Stimulated activated naive CD4-positive, alpha-beta T cell (primary cell): ENCODE measurements around the gene KLK1.

ENCODE experiments used
- DNase-seq, 6 experiments: peaks; one replicate each; lab custom pipeline; 2025; lab: John Stamatoyannopoulos, UW

Gene KLK1

DNA sequence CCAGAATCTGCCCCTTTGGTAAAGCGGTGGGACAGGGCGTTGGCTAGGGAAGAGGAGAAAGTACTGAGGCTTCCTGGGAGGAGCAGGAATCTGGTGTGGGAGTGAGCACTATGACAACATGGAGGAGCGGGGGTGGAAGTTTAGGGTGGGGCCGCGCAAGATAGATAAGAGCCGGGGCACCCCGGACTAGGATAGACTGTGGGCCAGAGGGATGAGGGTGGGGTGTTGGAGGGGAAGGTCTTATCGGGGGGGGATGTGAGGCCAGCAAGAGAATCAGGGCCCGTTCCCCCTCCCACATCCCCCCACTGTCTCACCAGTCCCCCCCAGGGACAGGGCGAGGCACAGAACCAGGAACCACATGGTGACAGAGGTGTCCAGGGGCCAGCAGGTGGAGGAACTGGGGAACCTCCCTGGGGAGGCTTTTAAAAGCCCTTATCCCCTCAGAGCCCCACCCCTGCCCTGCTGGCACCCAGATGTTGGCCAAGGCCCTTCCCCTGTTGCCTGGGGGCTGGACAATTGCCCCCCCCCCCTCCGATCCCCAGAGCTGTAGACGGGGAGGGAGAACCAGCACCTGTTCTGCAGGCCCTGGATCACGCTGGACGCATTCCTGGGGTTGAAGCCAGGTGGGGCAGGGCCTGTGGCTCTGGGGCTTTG lies at the start of gene KLK1:
Gene KLK1, minus strand, starts transcription at position 399 of the 654 bp plus-strand sequence. Its CDS starts 39 bp downstream, at position 360.
- DNase-seq, result no peak

DNA sequence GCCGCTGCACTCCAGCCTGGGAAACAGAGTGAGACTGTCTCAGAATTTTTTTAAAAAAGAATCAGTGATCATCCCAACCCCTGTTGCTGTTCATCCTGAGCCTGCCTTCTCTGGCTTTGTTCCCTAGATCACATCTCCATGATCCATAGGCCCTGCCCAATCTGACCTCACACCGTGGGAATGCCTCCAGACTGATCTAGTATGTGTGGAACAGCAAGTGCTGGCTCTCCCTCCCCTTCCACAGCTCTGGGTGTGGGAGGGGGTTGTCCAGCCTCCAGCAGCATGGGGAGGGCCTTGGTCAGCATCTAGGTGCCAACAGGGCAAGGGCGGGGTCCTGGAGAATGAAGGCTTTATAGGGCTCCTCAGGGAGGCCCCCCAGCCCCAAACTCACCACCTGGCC lies 49.5 kb upstream of the KLK1 start, which contains the start of gene KLK2:
Gene KLK2, plus strand, starts transcription at position 384 of the 400 bp plus-strand sequence. CDS start 35 bp downstream, outside the sequence.
- DNase-seq, result no peak

- DNase-seq, result no peak
Observed at GRCh38 chr19:50870417-50871089, 47.0 kb upstream of the KLK1 start.

DNA sequence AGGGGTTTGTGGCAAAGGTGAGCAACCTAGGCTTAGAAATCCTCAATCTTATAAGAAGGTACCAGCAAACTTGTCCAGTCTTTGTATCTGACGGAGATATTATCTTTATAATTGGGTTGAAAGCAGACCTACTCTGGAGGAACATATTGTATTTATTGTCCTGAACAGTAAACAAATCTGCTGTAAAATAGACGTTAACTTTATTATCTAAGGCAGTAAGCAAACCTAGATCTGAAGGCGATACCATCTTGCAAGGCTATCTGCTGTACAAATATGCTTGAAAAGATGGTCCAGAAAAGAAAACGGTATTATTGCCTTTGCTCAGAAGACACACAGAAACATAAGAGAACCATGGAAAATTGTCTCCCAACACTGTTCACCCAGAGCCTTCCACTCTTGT lies 45.9 kb upstream of the KLK1 start:
- DNase-seq, result no peak

DNA sequence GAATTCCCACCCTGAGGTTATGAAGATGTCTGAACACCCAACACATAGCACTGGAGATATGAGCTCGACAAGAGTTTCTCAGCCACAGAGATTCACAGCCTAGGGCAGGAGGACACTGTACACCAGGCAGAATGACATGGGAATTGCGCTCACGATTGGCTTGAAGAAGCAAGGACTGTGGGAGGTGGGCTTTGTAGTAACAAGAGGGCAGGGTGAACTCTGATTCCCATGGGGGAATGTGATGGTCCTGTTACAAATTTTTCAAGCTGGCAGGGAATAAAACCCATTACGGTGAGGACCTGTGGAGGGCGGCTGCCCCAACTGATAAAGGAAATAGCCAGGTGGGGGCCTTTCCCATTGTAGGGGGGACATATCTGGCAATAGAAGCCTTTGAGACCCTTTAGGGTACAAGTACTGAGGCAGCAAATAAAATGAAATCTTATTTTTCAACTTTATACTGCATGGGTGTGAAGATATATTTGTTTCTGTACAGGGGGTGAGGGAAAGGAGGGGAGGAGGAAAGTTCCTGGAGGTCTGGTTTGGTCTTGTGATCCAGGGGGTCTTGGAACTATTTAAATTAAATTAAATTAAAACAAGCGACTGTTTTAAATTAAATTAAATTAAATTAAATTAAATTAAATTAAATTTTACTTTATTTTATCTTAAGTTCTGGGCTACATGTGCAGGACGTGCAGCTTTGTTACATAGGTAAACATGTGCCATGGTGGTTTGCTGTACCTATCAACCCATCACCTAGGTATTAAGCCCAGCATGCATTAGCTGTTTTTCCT lies 38.1 kb upstream of the KLK1 start:
- DNase-seq, result no peak

- DNase-seq, result no peak
Observed at GRCh38 chr19:50861010-50861409, 37.4 kb upstream of the KLK1 start.

- DNase-seq, result no peak
Observed at GRCh38 chr19:50859849-50860248, 36.3 kb upstream of the KLK1 start.

- no peak for DNase-seq
Observed at GRCh38 chr19:50858886-50859285, 35.3 kb upstream of the KLK1 start.

GRCh38 chr19:50857366-50857765 lies 33.8 kb upstream of the KLK1 start:
- no peak for DNase-seq

DNA sequence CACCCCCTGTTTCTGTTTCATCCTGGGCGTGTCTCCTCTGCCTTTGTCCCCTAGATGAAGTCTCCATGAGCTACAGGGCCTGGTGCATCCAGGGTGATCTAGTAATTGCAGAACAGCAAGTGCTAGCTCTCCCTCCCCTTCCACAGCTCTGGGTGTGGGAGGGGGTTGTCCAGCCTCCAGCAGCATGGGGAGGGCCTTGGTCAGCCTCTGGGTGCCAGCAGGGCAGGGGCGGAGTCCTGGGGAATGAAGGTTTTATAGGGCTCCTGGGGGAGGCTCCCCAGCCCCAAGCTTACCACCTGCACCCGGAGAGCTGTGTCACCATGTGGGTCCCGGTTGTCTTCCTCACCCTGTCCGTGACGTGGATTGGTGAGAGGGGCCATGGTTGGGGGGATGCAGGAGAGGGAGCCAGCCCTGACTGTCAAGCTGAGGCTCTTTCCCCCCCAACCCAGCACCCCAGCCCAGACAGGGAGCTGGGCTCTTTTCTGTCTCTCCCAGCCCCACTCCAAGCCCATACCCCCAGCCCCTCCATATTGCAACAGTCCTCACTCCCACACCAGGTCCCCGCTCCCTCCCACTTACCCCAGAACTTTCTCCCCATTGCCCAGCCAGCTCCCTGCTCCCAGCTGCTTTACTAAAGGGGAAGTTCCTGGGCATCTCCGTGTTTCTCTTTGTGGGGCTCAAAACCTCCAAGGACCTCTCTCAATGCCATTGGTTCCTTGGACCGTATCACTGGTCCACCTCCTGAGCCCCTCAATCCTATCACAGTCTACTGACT lies 31.2 kb upstream of the KLK1 start, which contains the start of gene KLK3:
Gene KLK3, plus strand, starts transcription at position 280 of the 775 bp plus-strand sequence. Its CDS starts 41 bp downstream, at position 321.
- DNase-seq, result no peak

DNA sequence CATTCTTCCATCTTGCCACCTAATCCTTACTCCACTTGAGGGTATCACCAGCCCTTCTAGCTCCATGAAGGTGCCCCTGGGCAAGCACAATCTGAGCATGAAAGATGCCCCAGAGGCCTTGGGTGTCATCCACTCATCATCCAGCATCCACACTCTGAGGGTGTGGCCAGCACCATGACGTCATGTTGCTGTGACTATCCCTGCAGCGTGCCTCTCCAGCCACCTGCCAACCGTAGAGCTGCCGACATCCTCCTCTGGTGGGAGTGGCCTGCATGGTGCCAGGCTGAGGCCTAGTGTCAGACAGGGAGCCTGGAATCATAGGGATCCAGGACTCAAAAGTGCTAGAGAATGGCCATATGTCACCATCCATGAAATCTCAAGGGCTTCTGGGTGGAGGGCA lies 28.0 kb upstream of the KLK1 start:
- no peak for DNase-seq

GRCh38 chr19:50850738-50851137 lies 27.2 kb upstream of the KLK1 start:
- no peak for DNase-seq

GRCh38 chr19:50844296-50844935 lies 20.8 kb upstream of the KLK1 start:
- DNase-seq, result no peak

DNA sequence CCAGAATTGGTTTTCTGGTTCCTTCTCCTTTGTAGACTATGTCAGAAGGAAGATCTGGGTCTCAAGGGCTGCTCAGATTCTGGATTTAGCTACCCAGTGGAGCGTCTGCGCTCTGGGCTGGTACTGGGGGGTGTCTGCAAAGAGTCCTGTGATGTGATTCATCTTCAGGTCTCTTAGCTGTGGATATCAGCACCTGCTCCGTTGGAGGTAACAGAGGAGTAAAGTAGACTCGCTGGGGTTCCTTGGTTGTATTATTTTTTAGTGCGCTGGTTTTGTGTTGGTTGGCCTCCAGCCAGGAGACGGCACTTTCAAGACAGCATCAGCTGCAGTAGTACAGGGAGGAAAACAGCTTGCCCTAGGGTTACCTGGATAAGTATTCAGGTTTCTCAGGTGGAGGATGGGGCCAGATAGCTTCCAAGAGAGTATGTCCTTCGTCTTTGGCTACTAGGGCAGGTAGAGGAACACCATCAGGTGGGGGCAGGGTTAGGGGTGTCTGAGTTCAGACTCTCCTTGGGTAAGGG lies 20.2 kb upstream of the KLK1 start:
- no peak for DNase-seq

GRCh38 chr19:50843205-50843604 lies 19.6 kb upstream of the KLK1 start:
- no peak for DNase-seq

- no peak for DNase-seq
Observed at GRCh38 chr19:50842130-50842529, 18.5 kb upstream of the KLK1 start.

- no peak for DNase-seq
Observed at GRCh38 chr19:50839712-50840655, 16.4 kb upstream of the KLK1 start.

GRCh38 chr19:50838239-50838638 lies 14.7 kb upstream of the KLK1 start:
- DNase-seq, result no peak

- no peak for DNase-seq
Observed at GRCh38 chr19:50837300-50837699, 13.7 kb upstream of the KLK1 start.
